DND-41 (cell line): ENCODE data around the gene STX1B.

Experiments used
- CTCF ChIP-seq: IDR thresholded peaks from 2 replicates; pipeline ENCODE4 v1.5.1; 2012; ENCODE audit warnings: borderline replicate concordance, low read length, moderate library complexity, mild to moderate bottlenecking; ENCODE audit not compliant: poor library complexity, severe bottlenecking; ENCODE audit errors: extremely low read depth
- EZH2 ChIP-seq: IDR thresholded peaks from 3 replicates; pipeline ENCODE4 v1.6.1; 2012; ENCODE audit warnings: borderline replicate concordance, low read depth, mild to moderate bottlenecking, moderate library complexity, low read length, inconsistent platforms; ENCODE audit not compliant: severe bottlenecking

GRCh38 chr16:30969246-30969842 lies 41.1 kb downstream of the STX1B start:
- TF ChIP-seq CTCF (no peak), EZH2 (no peak)
